GM23338 (cell line): ENCODE results near the gene SAA1. TPM values are rescaled to one million over a fixed set of nuclear protein-coding genes. Genes with fewer than 3 reads are reported as not detected.

Experiments used
- ATAC-seq: fragments of 200-7000 bp; cut with Tn5 transposase; 3 replicates; pipeline ENCODE4 v1.9.1; 2020
- DNase-seq: peaks from one replicate; pipeline ENCODE4 v3.0.0-alpha.2; 2015; ENCODE audit warnings: low spot score
- H2AFZ ChIP-seq: fragments of 200-600 bp; sonication (generic); 2 replicates; pipeline ENCODE4 v1.8.0; 2016; ENCODE audit warnings: antibody characterized with exemption, mild to moderate bottlenecking, moderate library complexity
- H3F3A ChIP-seq: fragments of 200-600 bp; sonication (generic); replicated peaks from 2 replicates; pipeline ENCODE4 v1.8.0; 2017; ENCODE audit warnings: antibody characterized with exemption, mixed run types, low read depth
- H3K27ac ChIP-seq: fragments of 200-600 bp; sonication (generic); 2 replicates; pipeline ENCODE4 v1.6.1; 2016; ENCODE audit warnings: low read depth
- H3K27me3 ChIP-seq: fragments of 200-600 bp; sonication (generic); 2 replicates; pipeline ENCODE4 v1.8.0; 2016; ENCODE audit warnings: mild to moderate bottlenecking, mixed run types, moderate library complexity; ENCODE audit not compliant: insufficient read depth
- H3K36me3 ChIP-seq: fragments of 200-600 bp; sonication (generic); 2 replicates; pipeline ENCODE4 v1.8.0; 2016; ENCODE audit warnings: mild to moderate bottlenecking; ENCODE audit not compliant: insufficient read depth
- H3K4me1 ChIP-seq: fragments of 200-600 bp; sonication (generic); 2 replicates; pipeline ENCODE4 v1.8.0; 2016; ENCODE audit warnings: mild to moderate bottlenecking, moderate library complexity; ENCODE audit not compliant: insufficient read depth
- H3K4me2 ChIP-seq: fragments of 200-600 bp; sonication (generic); 2 replicates; pipeline ENCODE4 v1.7.1; 2017; ENCODE audit warnings: mixed run types
- H3K4me3 ChIP-seq: fragments of 200-600 bp; sonication (generic); 2 replicates; pipeline ENCODE4 v1.6.1; 2016; ENCODE audit warnings: mixed run types
- H3K79me2 ChIP-seq: fragments of 200-600 bp; sonication (generic); replicated peaks from 2 replicates; pipeline ENCODE4 v1.8.0; 2017; ENCODE audit warnings: mild to moderate bottlenecking; ENCODE audit not compliant: insufficient read depth
- H3K9me2 ChIP-seq: fragments of 200-600 bp; sonication (generic); 2 replicates; pipeline ENCODE4 v1.8.0; 2017; ENCODE audit not compliant: insufficient read depth
- H4K20me1 ChIP-seq: fragments of 200-600 bp; sonication (generic); replicated peaks from 2 replicates; pipeline ENCODE4 v1.8.0; 2017; ENCODE audit warnings: mild to moderate bottlenecking; ENCODE audit not compliant: insufficient read depth
- H3K27ac Mint-ChIP-seq: 2 replicates; pipeline ENCODE4 v1.8.0; 2020; ENCODE audit warnings: inconsistent platforms, mild to moderate bottlenecking, moderate library complexity, mixed read lengths
- H3K27me3 Mint-ChIP-seq: 3 replicates; pipeline ENCODE4 v1.8.0; 2022; ENCODE audit warnings: low read depth, mild to moderate bottlenecking, moderate library complexity, mixed read lengths, inconsistent platforms; ENCODE audit not compliant: insufficient read depth, poor library complexity
- H3K36me3 Mint-ChIP-seq: 3 replicates; pipeline ENCODE4 v1.8.0; 2021; ENCODE audit warnings: low read depth, mild to moderate bottlenecking, inconsistent platforms, moderate library complexity, mixed read lengths
- H3K4me1 Mint-ChIP-seq: 3 replicates; pipeline ENCODE4 v1.8.0; 2020; ENCODE audit warnings: mild to moderate bottlenecking, inconsistent platforms, mixed read lengths
- H3K4me3 Mint-ChIP-seq: 3 replicates; pipeline ENCODE4 v1.8.0; 2021; ENCODE audit warnings: moderate library complexity, mild to moderate bottlenecking, inconsistent platforms, mixed read lengths
- H3K9me3 Mint-ChIP-seq: 3 replicates; pipeline ENCODE4 v1.8.0; 2020; ENCODE audit warnings: moderate library complexity, mild to moderate bottlenecking, inconsistent platforms, mixed read lengths
- CREB1 ChIP-seq: fragments of 250-450 bp; sonication (Bioruptor Pico); IDR thresholded peaks from 2 replicates; pipeline ENCODE4 v1.5.0; 2020; ENCODE audit warnings: low read depth, mild to moderate bottlenecking, moderate library complexity
- CTCF ChIP-seq, 2 experiments: fragments of 200-600 bp in 1 of 2; sonication (generic) in 1 of 2; conservative IDR thresholded peaks; 2 replicates each; pipeline versions ENCODE4 v1.5.1 to v1.6.1; 2016 to 2017; ENCODE audit warnings: antibody characterized with exemption in 2 of 2, low read depth in 2 of 2, mild to moderate bottlenecking in 2 of 2, moderate library complexity in 1 of 2
- EZH2 ChIP-seq: fragments of 200-600 bp; sonication (generic); IDR thresholded peaks from one replicate; pipeline ENCODE4 v1.8.0; 2017; ENCODE audit warnings: antibody characterized with exemption, mild to moderate bottlenecking, low read depth; ENCODE audit not compliant: unreplicated experiment
- JUNB ChIP-seq: IDR thresholded peaks from one replicate; pipeline ENCODE4 v1.6.1; 2016; ENCODE audit warnings: antibody characterized with exemption; ENCODE audit not compliant: unreplicated experiment
- NANOG ChIP-seq: IDR thresholded peaks from 2 replicates; pipeline ENCODE4 v1.6.1; 2016; ENCODE audit warnings: antibody characterized with exemption, borderline replicate concordance
- POLR2AphosphoS5 ChIP-seq: IDR thresholded peaks from 2 replicates; pipeline ENCODE4 v1.6.1; 2016; ENCODE audit warnings: antibody characterized with exemption, low read depth
- REST ChIP-seq: IDR thresholded peaks from one replicate; pipeline ENCODE4 v1.6.1; 2018; ENCODE audit warnings: antibody characterized with exemption; ENCODE audit not compliant: unreplicated experiment
- ZNF114 ChIP-seq: fragments of 250-450 bp; sonication (Bioruptor Pico); IDR thresholded peaks from 2 replicates; pipeline ENCODE4 v1.5.0; 2020; ENCODE audit warnings: mild to moderate bottlenecking, moderate library complexity
- ZNF331 ChIP-seq: fragments of 250-450 bp; sonication (Bioruptor Pico); IDR thresholded peaks from 2 replicates; pipeline ENCODE4 v1.5.0; 2020; ENCODE audit warnings: low read depth, mild to moderate bottlenecking, moderate library complexity
- ZNF462 ChIP-seq: fragments of 250-450 bp; sonication (Bioruptor Pico); IDR thresholded peaks from 2 replicates; pipeline ENCODE4 v1.5.0; 2020; ENCODE audit warnings: mild to moderate bottlenecking, moderate library complexity
- polyA plus RNA-seq: library from polyadenylated mRNA; unstranded; fragments of >200 nt; fragmentation: Nextera tagmentation; extraction: Ambion mirVana; gene quantifications from 2 replicates; pipeline ENCODE4 v1.2.1, GENCODE V29; 2016
- total RNA-seq: library from RNA; depleted of rRNA; stranded (reverse); fragments of >200 nt; shearing (Covaris generic); gene quantifications from 2 replicates; pipeline ENCODE4 v1.2.3, GENCODE V29; 2014

The SAA1 gene
- total and polyA plus RNA-seq, 2 experiments from 2014 or later, result not detected

- H3K4me1 Mint-ChIP-seq, result peaks cover 2% of the 10 kb centered on the region; the same call in 2 of the 3 replicates
- Histone ChIP-seq H4K20me1 (no peaks in the 10 kb centered on the region; the same call in none of the 2 replicates), H3K27me3 (no peaks in the 10 kb centered on the region), H3K9me2 (no peaks in the 10 kb centered on the region), H3K27ac (peak overlapping the region; percentile 39; the same call in 1 of the 2 replicates), H3K4me2 (no peak overlapping the region), H3K4me1 (no peaks in the 10 kb centered on the region), H3F3A (no peaks in the 10 kb centered on the region), H3K4me3 (no peak overlapping the region), H3K36me3 (peaks cover 20% of the 10 kb centered on the region), H2AFZ (no peak overlapping the region), H3K79me2 (peaks cover 68% of the 10 kb centered on the region)
- ATAC-seq (no peak; the same call in 2 of the 3 replicates), DNase-seq (peak; percentile 17)
- H3K36me3 Mint-ChIP-seq, result peaks cover 28% of the 10 kb centered on the region
- H3K9me3 Mint-ChIP-seq, result no peaks in the 10 kb centered on the region
- H3K4me3 Mint-ChIP-seq, result no peak overlapping the region
- TF ChIP-seq ZNF331 (no peak), EZH2 (no peak), JUNB (no peak), ZNF462 (CRISPR knock-in tag) (no peak), NANOG (no peak), POLR2AphosphoS5 (no peak), CREB1 (no peak), REST (no peak), CTCF (conservative IDR thresholded peaks at IDR 0.05; ENCODE audit: low read depth in 2 of 2) (no peak), ZNF114 (CRISPR knock-in tag) (no peak)
- H3K27ac Mint-ChIP-seq, result peak overlapping the region; percentile 92
- H3K27me3 Mint-ChIP-seq, result no peaks in the 10 kb centered on the region
Observed at GRCh38 chr11:18313965-18314763, 48.1 kb downstream of the SAA1 start.
